HepG2 (cell line): Measurements from ENCODE around the gene BORCS5. TPM values are rescaled to one million over a fixed set of nuclear protein-coding genes. Genes with fewer than 3 reads are reported as not detected.

Experiments used
- EP300 ChIP-seq, 3 experiments: sonication (generic) in 1 of 3; formaldehyde crosslinking in 1 of 3; IDR thresholded peaks; 2 replicates each; pipeline versions ENCODE4 v1.5.1 to v1.6.1; 2011 to 2020; ENCODE audit warnings: low read depth in 2 of 3, low read length in 2 of 3, borderline replicate concordance in 1 of 3, improper control_type of control experiment in 1 of 3, mild to moderate bottlenecking in 1 of 3, missing genetic modification reagents in 1 of 3, moderate library complexity in 1 of 3
- HDAC2 ChIP-seq: sonication (generic); formaldehyde crosslinking; IDR thresholded peaks from 2 replicates; pipeline ENCODE4 v1.4.0; 2020; ENCODE audit warnings: missing genetic modification reagents
- HNF4A ChIP-seq: sonication (generic); formaldehyde crosslinking; IDR thresholded peaks from 2 replicates; pipeline ENCODE4 v1.4.0; 2020; ENCODE audit warnings: missing genetic modification reagents
- HNF4G ChIP-seq, 2 experiments: sonication (generic) in 1 of 2; formaldehyde crosslinking in 1 of 2; IDR thresholded peaks; 2 replicates each; pipeline versions ENCODE4 v1.4.0 to v1.6.1; 2011 to 2020; ENCODE audit warnings: borderline replicate concordance in 2 of 2, low read depth in 2 of 2, mild to moderate bottlenecking in 2 of 2, low read length in 1 of 2, missing genetic modification reagents in 1 of 2, moderate library complexity in 1 of 2
- NAIF1 ChIP-seq: sonication (generic); formaldehyde crosslinking; IDR thresholded peaks from 2 replicates; pipeline ENCODE4 v1.5.0; 2020; ENCODE audit warnings: mild to moderate bottlenecking, missing genetic modification reagents, borderline replicate concordance
- PHF8 ChIP-seq: sonication (generic); formaldehyde crosslinking; IDR thresholded peaks from 2 replicates; pipeline ENCODE4 v1.5.0; 2020; ENCODE audit warnings: missing genetic modification reagents
- POLR2G ChIP-seq: fragments of 200-400 bp; formaldehyde crosslinking; IDR thresholded peaks from 2 replicates; pipeline ENCODE4 v1.6.1; 2018; ENCODE audit warnings: mild to moderate bottlenecking, low read depth, low read length, moderate library complexity
- PPARG ChIP-seq: conservative IDR thresholded peaks from 2 replicates; pipeline ENCODE4 v1.6.1; 2016; ENCODE audit warnings: missing biosample characterization, missing genetic modification reagents
- RFXAP ChIP-seq: sonication (generic); formaldehyde crosslinking; IDR thresholded peaks from 2 replicates; pipeline ENCODE4 v1.4.0; 2020; ENCODE audit warnings: missing genetic modification reagents, borderline replicate concordance
- SAP130 ChIP-seq: IDR thresholded peaks from 2 replicates; pipeline ENCODE4 v1.6.1; 2016; ENCODE audit warnings: low read depth
- ZMAT5 ChIP-seq: sonication (generic); formaldehyde crosslinking; IDR thresholded peaks from 2 replicates; pipeline ENCODE4 v1.5.0; 2020; ENCODE audit warnings: mild to moderate bottlenecking, low read depth, missing genetic modification reagents, borderline replicate concordance
- ZNF883 ChIP-seq: sonication (generic); formaldehyde crosslinking; IDR thresholded peaks from 2 replicates; pipeline ENCODE4 v1.5.1; 2020; ENCODE audit warnings: mild to moderate bottlenecking, missing genetic modification reagents; ENCODE audit errors: not compliant biosample characterization
- ZZZ3 ChIP-seq: sonication (generic); formaldehyde crosslinking; IDR thresholded peaks from 2 replicates; pipeline ENCODE4 v1.4.0; 2020; ENCODE audit warnings: missing genetic modification reagents, mild to moderate bottlenecking, borderline replicate concordance
- polyA plus RNA-seq, 8 experiments: library from polyadenylated mRNA; depleted of rRNA in 3 of 8; stranded (reverse) in 7 of 8; unstranded in 1 of 8; fragments of >200 nt; fragmentation: Illumina TruSeq in 4 of 8; extraction: Trizol in 4 of 8; gene quantifications; 2 replicates each; pipeline versions ENCODE4 v1.2.1 to v1.2.3, GENCODE V29; 2011 to 2016; ENCODE audit warnings: low read depth in 4 of 8, missing spikeins in 1 of 8, mixed read lengths in 1 of 8; ENCODE audit not compliant: insufficient read depth in 1 of 8
- total RNA-seq, 5 experiments: library from RNA; depleted of rRNA; stranded (reverse); fragments of >200 nt; fragmentation: Illumina TruSeq; extraction: Trizol; gene quantifications; 2 replicates each; pipeline ENCODE4 v1.2.3, GENCODE V29; 2016; ENCODE audit warnings: low read depth in 1 of 5
- TF ChIP-seq, protein P1 (sequence below): sonication (generic); formaldehyde crosslinking; IDR thresholded peaks from 2 replicates; pipeline ENCODE4 v1.5.1; 2020; ENCODE audit warnings: missing genetic modification reagents, mild to moderate bottlenecking, borderline replicate concordance
- TF ChIP-seq, protein P2 (sequence below), 2 experiments: fragments of 450-650 bp in 1 of 2; sonication (generic) in 1 of 2; formaldehyde crosslinking in 1 of 2; IDR thresholded peaks; 2 replicates each; pipeline versions ENCODE4 v1.6.1 to v1.8.0; 2016 to 2022; ENCODE audit warnings: antibody characterized with exemption in 1 of 2, mild to moderate bottlenecking in 1 of 2, missing genetic modification reagents in 1 of 2

Gene BORCS5
- total and polyA plus RNA-seq, 2 of the 13 experiments (the other 11 are each of a cell fraction or from before 2014, with no cell fraction given) = 3.9 to 4.7 TPM

- 0 out of 2 replicates have a peak, but pooled peaks have one; percentile 19 for TF ChIP-seq POLR2G
- TF ChIP-seq HNF4A (CRISPR knock-in tag) = peak; percentile 73
- TF ChIP-seq ZMAT5 (CRISPR knock-in tag) = no peak
- no peak for TF ChIP-seq NAIF1 (CRISPR knock-in tag)
- TF ChIP-seq ZNF883 (CRISPR knock-in tag) = no peak
- peak; percentile 37; the same call in 1 of the 2 replicates for TF ChIP-seq HNF4G (IDR thresholded peaks at IDR 0.05; ENCODE audit: borderline replicate concordance, low read depth, low read length)
- no peak for TF ChIP-seq HNF4G (CRISPR knock-in tag; IDR thresholded peaks at IDR 0.05; ENCODE audit: borderline replicate concordance, low read depth)
- TF ChIP-seq, protein P1, sequence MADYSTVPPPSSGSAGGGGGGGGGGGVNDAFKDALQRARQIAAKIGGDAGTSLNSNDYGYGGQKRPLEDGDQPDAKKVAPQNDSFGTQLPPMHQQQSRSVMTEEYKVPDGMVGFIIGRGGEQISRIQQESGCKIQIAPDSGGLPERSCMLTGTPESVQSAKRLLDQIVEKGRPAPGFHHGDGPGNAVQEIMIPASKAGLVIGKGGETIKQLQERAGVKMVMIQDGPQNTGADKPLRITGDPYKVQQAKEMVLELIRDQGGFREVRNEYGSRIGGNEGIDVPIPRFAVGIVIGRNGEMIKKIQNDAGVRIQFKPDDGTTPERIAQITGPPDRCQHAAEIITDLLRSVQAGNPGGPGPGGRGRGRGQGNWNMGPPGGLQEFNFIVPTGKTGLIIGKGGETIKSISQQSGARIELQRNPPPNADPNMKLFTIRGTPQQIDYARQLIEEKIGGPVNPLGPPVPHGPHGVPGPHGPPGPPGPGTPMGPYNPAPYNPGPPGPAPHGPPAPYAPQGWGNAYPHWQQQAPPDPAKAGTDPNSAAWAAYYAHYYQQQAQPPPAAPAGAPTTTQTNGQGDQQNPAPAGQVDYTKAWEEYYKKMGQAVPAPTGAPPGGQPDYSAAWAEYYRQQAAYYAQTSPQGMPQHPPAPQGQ (CRISPR knock-in tag) = no peak
- no peak for TF ChIP-seq PHF8
- TF ChIP-seq ZZZ3 (CRISPR knock-in tag) = no peak
- peak; percentile 41; the same call in 1 of the 2 replicates for TF ChIP-seq HDAC2 (CRISPR knock-in tag)
- 0 out of 2 replicates have a peak, but pooled peaks have one; percentile 12 for TF ChIP-seq PPARG (CRISPR knock-in tag)
- no peak for TF ChIP-seq RFXAP (CRISPR knock-in tag)
- TF ChIP-seq, protein P2, sequence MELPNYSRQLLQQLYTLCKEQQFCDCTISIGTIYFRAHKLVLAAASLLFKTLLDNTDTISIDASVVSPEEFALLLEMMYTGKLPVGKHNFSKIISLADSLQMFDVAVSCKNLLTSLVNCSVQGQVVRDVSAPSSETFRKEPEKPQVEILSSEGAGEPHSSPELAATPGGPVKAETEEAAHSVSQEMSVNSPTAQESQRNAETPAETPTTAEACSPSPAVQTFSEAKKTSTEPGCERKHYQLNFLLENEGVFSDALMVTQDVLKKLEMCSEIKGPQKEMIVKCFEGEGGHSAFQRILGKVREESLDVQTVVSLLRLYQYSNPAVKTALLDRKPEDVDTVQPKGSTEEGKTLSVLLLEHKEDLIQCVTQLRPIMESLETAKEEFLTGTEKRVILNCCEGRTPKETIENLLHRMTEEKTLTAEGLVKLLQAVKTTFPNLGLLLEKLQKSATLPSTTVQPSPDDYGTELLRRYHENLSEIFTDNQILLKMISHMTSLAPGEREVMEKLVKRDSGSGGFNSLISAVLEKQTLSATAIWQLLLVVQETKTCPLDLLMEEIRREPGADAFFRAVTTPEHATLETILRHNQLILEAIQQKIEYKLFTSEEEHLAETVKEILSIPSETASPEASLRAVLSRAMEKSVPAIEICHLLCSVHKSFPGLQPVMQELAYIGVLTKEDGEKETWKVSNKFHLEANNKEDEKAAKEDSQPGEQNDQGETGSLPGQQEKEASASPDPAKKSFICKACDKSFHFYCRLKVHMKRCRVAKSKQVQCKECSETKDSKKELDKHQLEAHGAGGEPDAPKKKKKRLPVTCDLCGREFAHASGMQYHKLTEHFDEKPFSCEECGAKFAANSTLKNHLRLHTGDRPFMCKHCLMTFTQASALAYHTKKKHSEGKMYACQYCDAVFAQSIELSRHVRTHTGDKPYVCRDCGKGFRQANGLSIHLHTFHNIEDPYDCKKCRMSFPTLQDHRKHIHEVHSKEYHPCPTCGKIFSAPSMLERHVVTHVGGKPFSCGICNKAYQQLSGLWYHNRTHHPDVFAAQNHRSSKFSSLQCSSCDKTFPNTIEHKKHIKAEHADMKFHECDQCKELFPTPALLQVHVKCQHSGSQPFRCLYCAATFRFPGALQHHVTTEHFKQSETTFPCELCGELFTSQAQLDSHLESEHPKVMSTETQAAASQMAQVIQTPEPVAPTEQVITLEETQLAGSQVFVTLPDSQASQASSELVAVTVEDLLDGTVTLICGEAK (IDR thresholded peaks at IDR 0.05) = no peak
- TF ChIP-seq, protein P2 (CRISPR knock-in tag; IDR thresholded peaks at IDR 0.05) = no peak
- TF ChIP-seq SAP130 (CRISPR knock-in tag) = peak; percentile 32; the same call in 1 of the 2 replicates
- peak in 1 of 2 experiments; percentile 70; a peak in 2 of 4 replicates for TF ChIP-seq EP300 (IDR thresholded peaks at IDR 0.05; ENCODE audit: low read depth in 2 of 2, low read length in 2 of 2)
- peak; percentile 31; the same call in 1 of the 2 replicates for TF ChIP-seq EP300 (CRISPR knock-in tag; IDR thresholded peaks at IDR 0.05; ENCODE audit: borderline replicate concordance)
Measured at GRCh38 chr12:12405882-12406281, 49.0 kb downstream of the BORCS5 start (continued).
